ENCODE measurements around the gene FIGLA.

DNA sequence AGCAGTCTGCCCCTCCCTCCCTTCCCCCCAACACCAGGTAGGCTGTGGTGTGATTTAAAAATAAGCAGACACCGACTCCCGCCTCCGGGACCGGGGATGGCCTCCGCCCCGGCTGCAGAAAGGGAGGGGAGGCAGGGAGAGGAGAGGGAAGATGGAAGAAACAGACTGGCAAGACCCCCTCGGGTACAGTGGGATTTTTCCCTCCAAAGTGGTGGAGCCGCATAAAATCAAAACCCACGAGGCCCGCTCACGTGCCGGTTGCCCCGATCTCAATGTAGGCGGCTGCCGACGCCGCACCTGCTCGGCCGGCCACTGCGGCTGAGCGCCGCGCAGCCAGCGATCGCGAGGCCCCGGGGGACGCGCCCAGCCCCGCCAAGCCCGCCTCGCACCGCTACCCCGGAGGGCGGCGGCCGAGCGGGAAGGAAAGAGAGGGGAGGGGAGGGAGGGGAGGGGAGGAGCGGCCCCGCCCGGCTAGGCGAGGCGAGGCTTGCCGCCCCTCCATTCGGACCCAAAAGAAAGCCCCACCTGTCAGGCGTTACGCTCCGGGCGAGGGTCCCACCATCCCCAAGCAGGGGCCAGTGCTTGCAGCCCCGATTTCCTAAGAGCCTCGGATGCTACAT lies 23.3 kb downstream of the FIGLA start:
- TF ChIP-seq, protein P1, sequence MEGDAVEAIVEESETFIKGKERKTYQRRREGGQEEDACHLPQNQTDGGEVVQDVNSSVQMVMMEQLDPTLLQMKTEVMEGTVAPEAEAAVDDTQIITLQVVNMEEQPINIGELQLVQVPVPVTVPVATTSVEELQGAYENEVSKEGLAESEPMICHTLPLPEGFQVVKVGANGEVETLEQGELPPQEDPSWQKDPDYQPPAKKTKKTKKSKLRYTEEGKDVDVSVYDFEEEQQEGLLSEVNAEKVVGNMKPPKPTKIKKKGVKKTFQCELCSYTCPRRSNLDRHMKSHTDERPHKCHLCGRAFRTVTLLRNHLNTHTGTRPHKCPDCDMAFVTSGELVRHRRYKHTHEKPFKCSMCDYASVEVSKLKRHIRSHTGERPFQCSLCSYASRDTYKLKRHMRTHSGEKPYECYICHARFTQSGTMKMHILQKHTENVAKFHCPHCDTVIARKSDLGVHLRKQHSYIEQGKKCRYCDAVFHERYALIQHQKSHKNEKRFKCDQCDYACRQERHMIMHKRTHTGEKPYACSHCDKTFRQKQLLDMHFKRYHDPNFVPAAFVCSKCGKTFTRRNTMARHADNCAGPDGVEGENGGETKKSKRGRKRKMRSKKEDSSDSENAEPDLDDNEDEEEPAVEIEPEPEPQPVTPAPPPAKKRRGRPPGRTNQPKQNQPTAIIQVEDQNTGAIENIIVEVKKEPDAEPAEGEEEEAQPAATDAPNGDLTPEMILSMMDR (IDR thresholded peaks at IDR 0.05): no peak
- TF ChIP-seq EP300 (IDR thresholded peaks at IDR 0.05): no peak
- TF ChIP-seq POLR2AphosphoS5 (IDR thresholded peaks at IDR 0.05): no peak
- TF ChIP-seq POLR2A (IDR thresholded peaks at IDR 0.05): no peak
